ENCODE data around the gene PTPRD.

The PTPRD gene

GRCh38 chr9:9623506-9623905, 989.3 kb downstream of the PTPRD start:
- no peak for DNase-seq (ENCODE audit: low read depth in 4 of 4, low spot score in 1 of 4)

- DNase-seq (ENCODE audit: low read depth in 4 of 4, low spot score in 1 of 4): no peak
These were observed 991.4 kb downstream of the PTPRD start for GRCh38 chr9:9621355-9621940.

GRCh38 chr9:9620736-9621135, 992.1 kb downstream of the PTPRD start:
- no peak for DNase-seq (ENCODE audit: low read depth in 4 of 4, low spot score in 1 of 4)

- DNase-seq (ENCODE audit: low read depth in 4 of 4, low spot score in 1 of 4): no peak
These were observed 997.7 kb downstream of the PTPRD start for GRCh38 chr9:9615086-9615485.

GRCh38 chr9:9614607-9615006, 998.2 kb downstream of the PTPRD start:
- no peak for DNase-seq (ENCODE audit: low read depth in 4 of 4, low spot score in 1 of 4)

GRCh38 chr9:9612755-9613154, 1000.0 kb downstream of the PTPRD start:
- DNase-seq (ENCODE audit: low read depth in 4 of 4, low spot score in 1 of 4): no peak

GRCh38 chr9:9612270-9612669, 1000.5 kb downstream of the PTPRD start:
- no peak for DNase-seq (ENCODE audit: low read depth in 4 of 4, low spot score in 1 of 4)

- no peak for DNase-seq (ENCODE audit: low read depth in 4 of 4, low spot score in 1 of 4)
These were observed 1007.1 kb downstream of the PTPRD start for GRCh38 chr9:9605681-9606080.

- no peak for DNase-seq (ENCODE audit: low read depth in 4 of 4, low spot score in 1 of 4)
These were observed 1009.5 kb downstream of the PTPRD start for GRCh38 chr9:9603345-9603744.

GRCh38 chr9:9598723-9599122, 1014.1 kb downstream of the PTPRD start:
- no peak for DNase-seq (ENCODE audit: low read depth in 4 of 4, low spot score in 1 of 4)

- no peak for DNase-seq (ENCODE audit: low read depth in 4 of 4, low spot score in 1 of 4)
These were observed 1020.7 kb downstream of the PTPRD start for GRCh38 chr9:9592104-9592503.

GRCh38 chr9:9585920-9586319, 1026.9 kb downstream of the PTPRD start:
- DNase-seq (ENCODE audit: low read depth in 4 of 4, low spot score in 1 of 4): no peak

GRCh38 chr9:9574080-9574479, 1038.7 kb downstream of the PTPRD start:
- DNase-seq (ENCODE audit: low read depth in 4 of 4, low spot score in 1 of 4): no peak

- no peak for DNase-seq (ENCODE audit: low read depth in 4 of 4, low spot score in 1 of 4)
These were observed 1047.1 kb downstream of the PTPRD start for GRCh38 chr9:9565700-9566099.

GRCh38 chr9:9563817-9564216, 1049.0 kb downstream of the PTPRD start:
- DNase-seq (ENCODE audit: low read depth in 4 of 4, low spot score in 1 of 4): no peak

GRCh38 chr9:9560382-9561035, 1052.3 kb downstream of the PTPRD start:
- DNase-seq (ENCODE audit: low read depth in 4 of 4, low spot score in 1 of 4): no peak

GRCh38 chr9:9558907-9559306, 1053.9 kb downstream of the PTPRD start:
- no peak for DNase-seq (ENCODE audit: low read depth in 4 of 4, low spot score in 1 of 4)

- no peak for DNase-seq (ENCODE audit: low read depth in 4 of 4, low spot score in 1 of 4)
These were observed 1054.9 kb downstream of the PTPRD start for GRCh38 chr9:9557804-9558334.

- DNase-seq (ENCODE audit: low read depth in 4 of 4, low spot score in 1 of 4): no peak
These were observed 1055.7 kb downstream of the PTPRD start for GRCh38 chr9:9556865-9557803.

- DNase-seq (ENCODE audit: low read depth in 4 of 4, low spot score in 1 of 4): no peak
These were observed 1060.1 kb downstream of the PTPRD start for GRCh38 chr9:9552665-9553064.

GRCh38 chr9:9538766-9539165, 1074.0 kb downstream of the PTPRD start:
- DNase-seq (ENCODE audit: low read depth in 4 of 4, low spot score in 1 of 4): no peak

- no peak for DNase-seq (ENCODE audit: low read depth in 4 of 4, low spot score in 1 of 4)
These were observed 1074.4 kb downstream of the PTPRD start for GRCh38 chr9:9538356-9538755.

All from stimulated activated CD4-positive, alpha-beta T cell treated with anti-CD3 and anti-CD28 coated beads, Interleukin-1b, Interleukin-23, amount 100 ng/mL, for 24 hours (primary cell).